Heart left ventricle (tissue), 13 donors: ENCODE data around the gene CPNE5.

Experiments used
- POLR2A ChIP-seq, 2 donors: fragments of 450-650 bp; IDR thresholded peaks; one replicate each; pipeline ENCODE4 v1.6.1; 2017; ENCODE audit warnings: antibody characterized with exemption in 2 of 2, mild to moderate bottlenecking in 2 of 2, moderate library complexity in 2 of 2
- TF ChIP-seq, protein P1 (sequence below), 12 donors: fragments of 200-600 bp; sonication (generic) in 4 of 12; IDR thresholded peaks; one replicate each; pipeline versions ENCODE4 v1.5.0 to v1.8.0; 2018 to 2022; ENCODE audit warnings: antibody characterized with exemption in 12 of 12, mild to moderate bottlenecking in 5 of 12
- donor health status: ischemic (EF 13 %, LVEDD 7.1; RV severe dilation, severe dysfunction).
- donor health status: DM: no; HTN: yes; CAD: no.
- donor health status: DM: no; HTN: no; CAD: no.
- donor health status: ischemic (EF 25% LVEDD 6.9; RV normal size, moderate dysfunction).
- donor health status: ischemic (EF 25% LVEDD 5.7; RV mildly dilated, moderate dysfunction).
- donor health status: ischemic (EF 35%, LVEDD 5.7; RV mildly dilated, moderate dysfunction).
- donor health status: nonischemic (EF 11% LVEDD 7.7; RV severe dilation, severe dysfunction).
- donor health status: DM: yes; HTN: yes; CAD: no.
- donor health status: PGD.
- donor health status: ischemic (EF 29% LVEDD 5.4; RV normal size, mild dysfunction).
- donor health status: nonischemic (EF 23%, LVEDD 6.1; RV moderate dilation, normal function).

DNA sequence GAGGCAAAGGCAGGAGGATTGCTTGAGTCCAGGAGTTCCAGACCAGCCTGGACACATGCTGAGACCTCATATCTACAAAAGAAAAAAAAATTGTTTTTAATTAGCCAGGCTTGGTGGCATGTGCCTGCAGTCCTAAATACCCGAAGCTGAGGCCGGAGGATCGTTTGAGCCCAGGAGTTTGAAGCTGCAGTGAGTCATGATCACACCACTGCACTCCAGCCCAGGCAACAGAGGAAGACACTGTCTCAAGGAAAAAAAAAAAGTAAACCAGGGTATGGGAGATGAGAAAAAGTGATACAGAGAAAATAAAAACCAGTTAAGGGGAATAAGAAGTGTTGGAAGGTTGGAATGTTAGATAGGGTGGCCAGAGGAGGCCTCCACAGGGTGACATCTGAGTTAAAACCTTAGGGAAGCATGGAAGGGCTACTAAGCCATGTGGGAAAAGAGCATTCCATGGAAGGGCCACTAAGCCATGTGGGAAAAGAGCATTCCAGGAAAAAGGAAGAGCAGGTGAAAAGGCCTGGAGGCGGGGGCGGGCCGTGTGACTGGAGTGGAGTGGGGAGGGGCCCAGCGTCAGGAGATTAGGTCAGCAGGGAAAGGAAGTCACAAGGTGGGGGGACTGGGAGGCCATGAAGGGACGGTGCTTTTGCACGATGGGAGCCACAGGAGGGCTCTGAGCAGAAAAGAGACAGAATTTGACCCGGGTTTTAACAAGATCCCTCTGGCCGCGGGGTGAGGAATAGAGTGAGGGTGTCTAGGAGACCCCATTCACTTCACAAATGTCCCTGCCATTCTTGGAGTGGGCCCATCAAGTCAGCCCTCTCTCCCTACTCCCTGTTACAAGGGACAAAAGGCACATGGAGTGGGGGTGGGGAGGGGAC is 18.3 kb downstream of the CPNE5 start:
- TF ChIP-seq POLR2A (IDR thresholded peaks at IDR 0.05): no peak
- TF ChIP-seq, protein P1, sequence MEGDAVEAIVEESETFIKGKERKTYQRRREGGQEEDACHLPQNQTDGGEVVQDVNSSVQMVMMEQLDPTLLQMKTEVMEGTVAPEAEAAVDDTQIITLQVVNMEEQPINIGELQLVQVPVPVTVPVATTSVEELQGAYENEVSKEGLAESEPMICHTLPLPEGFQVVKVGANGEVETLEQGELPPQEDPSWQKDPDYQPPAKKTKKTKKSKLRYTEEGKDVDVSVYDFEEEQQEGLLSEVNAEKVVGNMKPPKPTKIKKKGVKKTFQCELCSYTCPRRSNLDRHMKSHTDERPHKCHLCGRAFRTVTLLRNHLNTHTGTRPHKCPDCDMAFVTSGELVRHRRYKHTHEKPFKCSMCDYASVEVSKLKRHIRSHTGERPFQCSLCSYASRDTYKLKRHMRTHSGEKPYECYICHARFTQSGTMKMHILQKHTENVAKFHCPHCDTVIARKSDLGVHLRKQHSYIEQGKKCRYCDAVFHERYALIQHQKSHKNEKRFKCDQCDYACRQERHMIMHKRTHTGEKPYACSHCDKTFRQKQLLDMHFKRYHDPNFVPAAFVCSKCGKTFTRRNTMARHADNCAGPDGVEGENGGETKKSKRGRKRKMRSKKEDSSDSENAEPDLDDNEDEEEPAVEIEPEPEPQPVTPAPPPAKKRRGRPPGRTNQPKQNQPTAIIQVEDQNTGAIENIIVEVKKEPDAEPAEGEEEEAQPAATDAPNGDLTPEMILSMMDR (IDR thresholded peaks at IDR 0.05): no peak
